AG04449 (cell line): ENCODE data around the gene MAMDC4.
"Not testable (repeated sequence)": the region's sequence is repeated elsewhere in the genome, so short reads cannot be mapped to it uniquely, and the experiment has no call there.

Source experiments
- CTCF ChIA-PET: fragments of 350-600 bp; formaldehyde crosslinking; extraction: SDS; loops from one replicate; lab custom pipeline; 2021; ENCODE audit warnings: antibody characterized with exemption; lab: Yijun Ruan, JAX
- POLR2A ChIA-PET: fragments of 400-600, 350-600 bp; formaldehyde crosslinking; extraction: SDS; loops from one replicate; lab custom pipeline; 2020; ENCODE audit warnings: antibody characterized with exemption, inconsistent platforms; lab: Yijun Ruan, JAX
- DNase-seq: peaks from one replicate; pipeline ENCODE4 v3.0.0-alpha.2; 2010; ENCODE audit warnings: low read depth, low spot score
- H3K4me3 ChIP-seq: 2 replicates; pipeline ENCODE4 v1.5.1; 2011; ENCODE audit warnings: low read depth, mild to moderate bottlenecking, control low read depth, low read length
- TF ChIP-seq, protein P1 (sequence below): IDR thresholded peaks from one replicate; pipeline ENCODE4 v1.5.1; 2011; ENCODE audit warnings: mild to moderate bottlenecking, moderate library complexity, low read length, control low read depth, inconsistent platforms; ENCODE audit not compliant: insufficient read depth; ENCODE audit errors: missing control alignments

Gene MAMDC4

DNA sequence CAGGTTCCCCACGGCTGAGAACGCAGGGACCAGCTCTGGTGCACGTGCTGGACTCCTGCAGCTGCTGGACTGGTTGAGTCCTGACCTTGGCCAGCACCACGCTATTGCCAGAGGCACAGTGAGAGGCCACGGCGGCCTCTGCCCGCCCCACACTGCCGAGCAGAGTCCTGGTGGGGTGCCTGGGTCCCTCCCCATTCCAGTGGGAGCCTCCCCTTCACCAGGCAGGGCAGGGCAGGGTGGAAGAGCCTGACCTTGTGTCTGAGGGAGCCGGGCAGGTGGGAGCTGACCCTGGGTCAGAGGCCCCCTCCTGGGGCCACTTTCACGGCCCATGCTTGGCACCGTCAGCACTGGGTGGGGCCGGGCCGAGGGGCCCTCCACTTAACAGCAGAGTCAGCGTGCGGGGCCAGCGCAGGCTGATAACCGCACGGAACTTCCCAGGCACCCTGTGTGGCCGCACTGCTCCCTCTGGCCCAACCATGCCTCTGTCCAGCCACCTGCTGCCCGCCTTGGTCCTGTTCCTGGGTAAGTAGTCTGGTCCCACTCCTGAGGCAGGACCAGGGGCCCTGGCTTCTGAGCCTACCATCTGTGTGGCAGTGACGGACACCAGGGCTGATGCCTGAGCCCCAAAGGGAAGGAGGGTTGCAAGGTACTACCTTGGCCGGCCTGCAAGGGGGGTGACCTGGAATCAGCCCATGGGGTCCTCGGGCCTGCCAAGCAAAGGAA lies at the start of gene MAMDC4:
TSS of gene MAMDC4 (plus strand) at position 406 of the 723 bp plus-strand sequence. CDS start at position 477, 71 bp downstream.
- ChIA-PET POLR2A (interaction anchor here (1.0 to 1.1 kb wide), 2 partner anchors 10 to 11 kb away, joined by 3 to 4 read pairs; partner anchors contain the start of gene AJM1), CTCF (interaction anchor here (0.7 to 1.6 kb wide), 3 partner anchors 9 to 177 kb away, joined by 3 to 4 read pairs (median 3); no protein-coding TSS in a partner anchor)
- H3K4me3 ChIP-seq: no peak within 1 kb of the TSS
- no peak for DNase-seq
- TF ChIP-seq, protein P1, sequence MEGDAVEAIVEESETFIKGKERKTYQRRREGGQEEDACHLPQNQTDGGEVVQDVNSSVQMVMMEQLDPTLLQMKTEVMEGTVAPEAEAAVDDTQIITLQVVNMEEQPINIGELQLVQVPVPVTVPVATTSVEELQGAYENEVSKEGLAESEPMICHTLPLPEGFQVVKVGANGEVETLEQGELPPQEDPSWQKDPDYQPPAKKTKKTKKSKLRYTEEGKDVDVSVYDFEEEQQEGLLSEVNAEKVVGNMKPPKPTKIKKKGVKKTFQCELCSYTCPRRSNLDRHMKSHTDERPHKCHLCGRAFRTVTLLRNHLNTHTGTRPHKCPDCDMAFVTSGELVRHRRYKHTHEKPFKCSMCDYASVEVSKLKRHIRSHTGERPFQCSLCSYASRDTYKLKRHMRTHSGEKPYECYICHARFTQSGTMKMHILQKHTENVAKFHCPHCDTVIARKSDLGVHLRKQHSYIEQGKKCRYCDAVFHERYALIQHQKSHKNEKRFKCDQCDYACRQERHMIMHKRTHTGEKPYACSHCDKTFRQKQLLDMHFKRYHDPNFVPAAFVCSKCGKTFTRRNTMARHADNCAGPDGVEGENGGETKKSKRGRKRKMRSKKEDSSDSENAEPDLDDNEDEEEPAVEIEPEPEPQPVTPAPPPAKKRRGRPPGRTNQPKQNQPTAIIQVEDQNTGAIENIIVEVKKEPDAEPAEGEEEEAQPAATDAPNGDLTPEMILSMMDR: no peak

DNA sequence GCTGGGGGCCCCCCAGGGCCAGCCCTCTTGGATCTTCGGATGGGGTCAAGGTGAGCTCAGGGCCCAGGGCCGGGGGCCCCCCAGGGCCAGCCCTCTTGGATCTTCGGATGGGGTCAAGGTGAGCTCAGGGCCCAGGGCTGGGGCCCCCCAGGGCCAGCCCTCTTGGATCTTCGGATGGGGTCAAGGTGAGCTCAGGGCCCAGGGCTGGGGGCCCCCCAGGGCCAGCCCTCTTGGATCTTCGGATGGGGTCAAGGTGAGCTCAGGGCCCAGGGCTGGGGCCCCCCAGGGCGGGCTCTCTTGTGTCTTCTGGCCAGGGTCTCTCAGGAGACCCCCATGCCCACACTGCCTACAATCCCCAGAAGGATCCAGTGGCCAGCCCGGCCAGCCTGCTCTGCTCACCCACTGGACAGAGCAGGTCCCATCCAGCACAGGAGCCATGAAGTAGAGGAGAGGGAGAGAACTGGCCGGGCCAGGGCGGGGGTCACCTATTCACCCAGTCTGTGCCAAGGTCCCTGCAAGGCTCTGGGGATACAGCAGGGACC lies 49.1 kb upstream of the MAMDC4 start:
- H3K4me3 ChIP-seq, DNase-seq, POLR2A ChIA-PET: not testable (repeated sequence)
- CTCF ChIA-PET: interaction anchor here (0.7 to 7.1 kb wide), 4 partner anchors 8 to 15 kb away, joined by 3 to 69 read pairs (median 3); partner anchors contain the start of gene TMEM141

DNA sequence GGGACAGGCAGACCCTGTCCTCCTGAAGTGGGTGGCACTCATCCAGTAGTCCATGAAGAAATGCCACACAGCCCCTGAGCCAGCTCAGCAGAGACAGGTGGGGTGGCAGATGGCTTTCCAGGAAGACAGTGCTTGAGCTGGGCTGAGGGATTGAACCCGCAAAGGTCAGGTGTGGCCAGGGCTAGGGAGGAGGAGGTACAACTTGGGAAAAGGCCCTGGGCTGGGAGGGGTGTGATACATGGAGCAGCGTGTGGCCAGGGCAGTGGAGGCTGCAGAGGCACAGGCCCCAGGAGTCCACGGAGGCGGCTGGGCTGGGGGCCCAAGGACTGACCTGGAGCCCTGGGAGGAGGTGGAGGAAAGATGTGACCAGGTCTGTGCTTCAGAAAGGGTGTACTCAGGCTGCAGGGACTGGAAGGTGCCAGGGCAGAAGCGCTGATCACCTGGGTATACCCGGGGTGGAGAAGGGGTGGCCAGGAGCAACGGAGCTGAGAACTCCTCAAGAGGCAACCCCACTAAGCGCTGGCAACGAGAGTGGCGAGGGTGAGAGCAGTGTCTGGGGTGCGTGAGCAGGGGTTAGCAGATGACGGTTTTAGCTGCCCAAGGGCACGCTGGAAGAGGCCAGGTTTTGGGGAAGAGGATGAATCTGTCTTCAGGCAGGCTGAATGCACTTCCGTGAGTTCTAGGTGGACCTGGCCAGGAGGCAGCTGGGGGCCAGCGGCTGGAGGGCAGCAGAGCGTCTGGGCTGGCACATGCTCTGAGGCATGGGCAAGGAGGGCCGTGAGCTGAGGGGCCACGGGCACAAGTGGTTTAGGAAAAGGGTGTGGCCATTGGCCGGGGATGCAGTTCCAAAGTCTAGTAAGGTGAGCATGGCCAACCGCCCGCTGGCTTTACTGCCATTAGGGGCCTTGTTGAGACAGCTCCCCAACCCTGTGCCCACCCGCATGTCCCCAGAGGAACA lies 48.3 kb upstream of the MAMDC4 start:
- TF ChIP-seq, protein P1: no peak
- no peak overlapping the region for H3K4me3 ChIP-seq
- ChIA-PET POLR2A (no interaction called here), CTCF (interaction anchor here (7.1 kb wide), 1 partner anchor 11 kb away, joined by 69 read pairs; the partner anchor contains the start of gene TMEM141)
- DNase-seq: no peak

DNA sequence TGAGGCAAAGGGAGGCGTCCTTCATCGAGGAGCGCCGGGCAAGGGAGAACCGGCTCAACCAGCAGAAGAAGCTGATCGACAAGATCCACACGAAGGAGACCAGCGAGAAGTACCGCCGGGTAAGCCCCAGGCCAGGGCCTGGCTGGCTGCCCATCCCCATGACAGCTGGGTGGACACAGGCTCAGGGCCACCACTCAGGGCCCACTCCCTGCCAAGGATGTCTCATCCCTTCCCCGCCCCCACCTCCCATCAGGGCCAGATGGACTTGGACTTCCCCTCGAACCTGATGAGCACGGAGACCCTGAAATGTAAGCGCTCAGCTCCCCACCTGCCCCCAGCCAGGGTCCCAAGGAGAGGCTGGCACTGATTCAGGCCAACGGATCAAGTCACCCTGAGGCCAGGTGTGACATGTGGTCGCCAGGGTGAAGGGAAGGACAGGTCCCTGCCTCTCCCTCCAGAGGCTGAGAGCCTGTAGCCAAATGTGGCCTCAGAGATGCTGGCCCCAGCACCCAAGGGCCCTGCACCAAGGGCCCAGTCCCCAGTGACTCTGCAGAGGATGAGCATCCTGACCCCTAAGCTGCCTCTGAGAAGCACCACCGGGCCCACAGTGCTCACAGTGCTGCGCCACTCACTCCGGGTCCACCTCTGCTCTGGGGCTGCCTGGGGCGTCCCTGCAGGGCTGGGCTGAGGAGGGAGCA lies 47.5 kb upstream of the MAMDC4 start:
- POLR2A ChIA-PET: no interaction called here
- DNase-seq: no peak
- CTCF ChIA-PET: interaction anchor here (7.1 kb wide), 1 partner anchor 12 kb away, joined by 69 read pairs; the partner anchor contains the start of gene TMEM141
- TF ChIP-seq, protein P1: no peak
- H3K4me3 ChIP-seq: no peak overlapping the region

DNA sequence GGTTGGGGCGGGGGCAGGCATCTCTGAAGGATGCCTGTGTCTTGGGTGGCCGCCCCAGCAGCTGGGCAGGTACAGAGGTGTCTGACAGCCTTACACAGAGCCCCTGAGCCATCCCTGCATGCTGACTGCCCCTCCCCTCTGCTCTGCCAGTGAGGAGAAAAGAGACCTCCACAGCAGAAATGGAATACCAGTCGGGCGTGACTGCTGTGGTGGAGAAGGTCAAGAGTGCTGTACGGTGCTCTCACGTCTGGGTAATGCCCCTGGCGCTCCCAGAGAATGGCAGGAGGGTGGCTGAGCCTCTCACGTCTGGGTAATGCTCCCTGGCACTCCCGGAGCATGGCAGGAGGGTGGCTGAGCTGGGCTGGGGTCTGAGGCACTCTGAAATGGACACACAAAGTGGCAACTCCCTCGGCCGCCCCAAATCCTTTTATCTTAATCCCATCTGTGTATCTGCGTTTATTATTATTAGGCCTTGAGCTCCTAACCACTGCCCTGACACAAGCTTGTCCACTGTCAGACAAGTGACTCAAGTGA lies 46.9 kb upstream of the MAMDC4 start:
- POLR2A ChIA-PET: interaction anchor here (0.6 kb wide), 1 partner anchor 437 kb away, joined by 3 read pairs; no protein-coding TSS in a partner anchor
- CTCF ChIA-PET: interaction anchor here (1.5 to 7.1 kb wide), 2 partner anchors 13 to 38 kb away, joined by 5 to 69 read pairs; partner anchors contain the start of genes AJM1 and TMEM141
- TF ChIP-seq, protein P1: no peak
- H3K4me3 ChIP-seq: no peak overlapping the region
- no peak for DNase-seq
